RWPE2 (cell line): ENCODE results near the gene SNX7.

Experiments used
- ATAC-seq: fragments of 200-7000 bp; cut with Tn5 transposase; 3 replicates; pipeline ENCODE4 v1.9.1; 2021; ENCODE audit warnings: low read depth
- DNase-seq: peaks from one replicate; pipeline ENCODE4 v3.0.0-alpha.2; 2020; ENCODE audit warnings: low spot score
- H3K27ac ChIP-seq: fragments of 450-650 bp; 2 replicates; pipeline ENCODE4 v1.5.1; 2017; ENCODE audit warnings: mild to moderate bottlenecking; ENCODE audit not compliant: poor library complexity, severe bottlenecking
- H3K27me3 ChIP-seq: fragments of 250-450 bp; sonication (Bioruptor Pico); 2 replicates; pipeline ENCODE4 v1.5.1; 2021; ENCODE audit warnings: mild to moderate bottlenecking, moderate library complexity; ENCODE audit not compliant: insufficient read depth, poor library complexity, severe bottlenecking
- H3K36me3 ChIP-seq: fragments of 250-450 bp; sonication (Bioruptor Pico); 2 replicates; pipeline ENCODE4 v1.5.1; 2020; ENCODE audit warnings: low read depth, mild to moderate bottlenecking, moderate library complexity
- H3K4me1 ChIP-seq: fragments of 250-450 bp; sonication (Bioruptor Pico); 2 replicates; pipeline ENCODE4 v1.5.1; 2021; ENCODE audit warnings: mild to moderate bottlenecking, moderate library complexity; ENCODE audit not compliant: insufficient read depth, poor library complexity, severe bottlenecking
- H3K4me3 ChIP-seq: fragments of 250-450 bp; sonication (Bioruptor Pico); 2 replicates; pipeline ENCODE4 v1.5.1; 2021; ENCODE audit warnings: mild to moderate bottlenecking, moderate library complexity; ENCODE audit not compliant: severe bottlenecking
- H3K9me3 ChIP-seq: fragments of 250-450 bp; sonication (Bioruptor Pico); 2 replicates; pipeline ENCODE4 v1.5.1; 2021; ENCODE audit warnings: mild to moderate bottlenecking, moderate library complexity; ENCODE audit not compliant: severe bottlenecking
- TF ChIP-seq, protein P1 (sequence below): fragments of 450-650 bp; IDR thresholded peaks from one replicate; pipeline ENCODE4 v1.5.1; 2017; ENCODE audit warnings: mild to moderate bottlenecking, moderate library complexity; ENCODE audit not compliant: poor library complexity, severe bottlenecking

Gene SNX7

DNA sequence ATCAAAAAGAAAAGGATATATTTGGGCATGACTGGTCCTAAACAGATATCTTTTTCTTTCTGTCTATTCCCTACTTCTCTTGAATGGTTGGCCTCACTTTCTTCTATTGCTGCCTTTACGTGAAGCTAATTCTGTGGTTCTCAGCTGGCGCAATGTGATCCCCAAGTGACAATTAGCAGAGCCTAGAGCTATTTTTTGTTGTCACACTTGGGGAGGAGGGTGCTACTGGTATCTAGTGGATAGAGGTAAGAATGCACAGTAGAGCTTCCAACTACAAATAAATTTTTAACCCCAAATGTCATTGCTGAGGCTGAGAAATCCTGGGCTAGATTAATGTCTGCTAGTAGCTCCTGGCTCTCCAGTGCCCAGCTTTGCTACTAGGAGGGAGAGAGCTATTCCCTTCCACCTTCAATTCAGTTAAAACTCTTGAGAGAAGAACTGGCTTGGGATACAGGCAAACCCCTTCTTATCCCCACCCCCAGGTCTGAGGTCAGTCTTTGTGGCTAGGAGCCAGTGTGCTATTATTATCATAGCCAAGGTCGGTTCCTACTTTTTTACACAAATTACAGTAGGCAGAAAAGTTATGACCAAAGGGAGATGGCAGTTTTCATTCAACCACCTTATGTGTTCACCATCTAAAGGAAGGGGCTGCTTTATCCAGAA is 102.1 kb downstream of the SNX7 start:
- no peaks in the 10 kb centered on the region for H3K9me3 ChIP-seq
- no peak for ATAC-seq
- H3K36me3 ChIP-seq = peaks cover 9% of the 10 kb centered on the region
- no peaks in the 10 kb centered on the region for H3K4me1 ChIP-seq
- TF ChIP-seq, protein P1, sequence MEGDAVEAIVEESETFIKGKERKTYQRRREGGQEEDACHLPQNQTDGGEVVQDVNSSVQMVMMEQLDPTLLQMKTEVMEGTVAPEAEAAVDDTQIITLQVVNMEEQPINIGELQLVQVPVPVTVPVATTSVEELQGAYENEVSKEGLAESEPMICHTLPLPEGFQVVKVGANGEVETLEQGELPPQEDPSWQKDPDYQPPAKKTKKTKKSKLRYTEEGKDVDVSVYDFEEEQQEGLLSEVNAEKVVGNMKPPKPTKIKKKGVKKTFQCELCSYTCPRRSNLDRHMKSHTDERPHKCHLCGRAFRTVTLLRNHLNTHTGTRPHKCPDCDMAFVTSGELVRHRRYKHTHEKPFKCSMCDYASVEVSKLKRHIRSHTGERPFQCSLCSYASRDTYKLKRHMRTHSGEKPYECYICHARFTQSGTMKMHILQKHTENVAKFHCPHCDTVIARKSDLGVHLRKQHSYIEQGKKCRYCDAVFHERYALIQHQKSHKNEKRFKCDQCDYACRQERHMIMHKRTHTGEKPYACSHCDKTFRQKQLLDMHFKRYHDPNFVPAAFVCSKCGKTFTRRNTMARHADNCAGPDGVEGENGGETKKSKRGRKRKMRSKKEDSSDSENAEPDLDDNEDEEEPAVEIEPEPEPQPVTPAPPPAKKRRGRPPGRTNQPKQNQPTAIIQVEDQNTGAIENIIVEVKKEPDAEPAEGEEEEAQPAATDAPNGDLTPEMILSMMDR = no peak
- H3K27ac ChIP-seq = no peak overlapping the region
- H3K4me3 ChIP-seq = no peak overlapping the region
- no peak for DNase-seq
- H3K27me3 ChIP-seq = no peaks in the 10 kb centered on the region

DNA sequence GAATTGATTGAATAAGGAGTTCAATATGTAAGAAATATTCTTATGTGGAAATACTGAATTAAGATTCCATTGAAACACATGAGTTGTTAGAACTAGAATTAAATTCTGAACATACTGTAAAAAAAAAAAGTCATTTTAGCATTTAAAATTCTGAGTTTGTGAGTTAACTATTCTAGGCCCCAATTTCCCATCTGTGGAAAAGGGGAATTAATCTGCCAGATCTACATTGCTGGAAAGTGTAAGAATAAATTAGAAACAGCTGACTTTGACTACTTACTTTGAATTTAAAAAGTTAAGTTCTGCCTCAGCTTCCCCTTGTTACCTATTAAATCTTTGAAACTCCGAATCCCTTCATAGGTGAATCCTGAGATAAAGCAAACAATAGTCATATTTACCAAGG is 103.0 kb downstream of the SNX7 start:
- Histone ChIP-seq H3K36me3 (peaks cover 9% of the 10 kb centered on the region), H3K9me3 (no peaks in the 10 kb centered on the region), H3K4me3 (no peak overlapping the region), H3K27me3 (no peaks in the 10 kb centered on the region), H3K4me1 (no peaks in the 10 kb centered on the region), H3K27ac (no peak overlapping the region)
- TF ChIP-seq, protein P1 = no peak
- no peak for ATAC-seq
- DNase-seq = no peak

DNA sequence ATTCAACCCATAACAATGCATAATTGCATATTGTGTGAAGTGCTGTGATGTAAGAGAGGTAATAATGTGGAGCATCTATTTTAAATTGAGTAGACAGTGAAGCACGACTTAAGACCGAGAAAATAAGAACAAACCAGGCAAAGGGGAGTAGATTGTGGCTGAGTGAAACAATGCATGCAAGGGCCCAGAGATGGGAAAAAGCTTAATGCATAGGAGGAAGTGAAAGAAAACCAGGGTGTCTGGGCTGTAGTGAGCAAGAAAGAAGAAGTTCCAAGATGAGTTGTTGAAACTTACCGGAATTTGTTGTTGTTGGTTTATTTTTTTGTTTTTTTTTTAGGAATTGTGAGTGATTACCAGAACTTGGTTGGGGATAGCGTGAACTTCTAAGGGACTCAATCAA is 104.7 kb downstream of the SNX7 start:
- Histone ChIP-seq H3K9me3 (no peaks in the 10 kb centered on the region), H3K27me3 (no peaks in the 10 kb centered on the region), H3K4me1 (no peaks in the 10 kb centered on the region), H3K27ac (no peak overlapping the region), H3K36me3 (no peaks in the 10 kb centered on the region), H3K4me3 (no peak overlapping the region)
- TF ChIP-seq, protein P1 = no peak
- ATAC-seq (no peak), DNase-seq (no peak)

DNA sequence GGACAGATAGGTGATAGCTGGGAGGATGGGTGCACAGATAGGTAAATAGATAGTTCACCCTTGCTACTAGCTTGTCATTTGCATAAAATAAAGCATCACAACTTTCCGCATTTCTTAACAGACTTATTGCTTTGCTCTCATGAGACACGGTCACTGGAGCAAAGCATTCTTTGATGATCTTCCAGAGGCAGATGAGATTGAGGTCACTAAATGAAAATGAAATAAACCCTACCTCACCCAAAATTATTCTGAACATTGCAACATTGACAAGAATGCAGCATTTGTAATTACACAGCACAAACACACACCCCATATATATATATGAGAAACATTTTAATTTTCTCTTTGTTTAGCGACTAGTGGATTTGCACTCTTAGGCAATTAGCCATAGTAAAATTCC is 107.6 kb downstream of the SNX7 start:
- no peaks in the 10 kb centered on the region for H3K36me3 ChIP-seq
- DNase-seq (no peak), ATAC-seq (no peak)
- no peaks in the 10 kb centered on the region for H3K27me3 ChIP-seq
- no peak overlapping the region for H3K27ac ChIP-seq
- H3K9me3 ChIP-seq = no peaks in the 10 kb centered on the region
- no peak overlapping the region for H3K4me3 ChIP-seq
- no peaks in the 10 kb centered on the region for H3K4me1 ChIP-seq
- TF ChIP-seq, protein P1 = no peak

DNA sequence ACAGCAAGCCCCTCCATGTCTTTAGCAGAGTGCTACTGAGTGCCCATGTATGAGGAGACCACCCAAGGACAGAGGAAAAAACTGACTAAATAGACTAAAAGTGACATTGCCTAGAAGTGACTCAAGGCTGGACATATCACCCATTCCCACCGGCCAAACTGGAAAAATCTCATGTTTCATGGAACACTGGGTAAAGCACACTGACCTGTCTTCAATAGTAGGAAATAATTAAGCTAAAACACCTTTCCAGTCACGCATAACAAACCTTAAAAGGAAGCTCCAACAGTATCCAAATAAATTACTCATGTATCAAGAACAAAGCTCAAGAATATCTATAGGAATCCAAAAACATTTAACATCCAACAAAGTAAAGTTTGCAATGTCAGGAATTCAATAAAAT is 120.4 kb downstream of the SNX7 start:
- TF ChIP-seq, protein P1 = no peak
- Histone ChIP-seq H3K36me3 (no peaks in the 10 kb centered on the region), H3K27me3 (no peaks in the 10 kb centered on the region), H3K4me1 (no peaks in the 10 kb centered on the region), H3K4me3 (no peak overlapping the region), H3K27ac (no peak overlapping the region), H3K9me3 (no peaks in the 10 kb centered on the region)
- no peak for DNase-seq
- ATAC-seq = no peak
